Epithelial cell of proximal tubule (primary cell): ENCODE measurements around the gene CXXC1. TPM values are rescaled to one million over a fixed set of nuclear protein-coding genes. Genes with fewer than 3 reads are reported as not detected.
A peak's percentile ranks its signal among the peaks of the same experiment; 100 is the strongest.

Experiments used
- DNase-seq: peaks from one replicate; pipeline ENCODE4 v3.0.0-alpha.2; 2011; ENCODE audit warnings: low read depth
- H3K4me3 ChIP-seq: 2 replicates; pipeline ENCODE4 v1.5.1; 2011; ENCODE audit warnings: low read depth, mild to moderate bottlenecking, low read length
- CTCF ChIP-seq: conservative IDR thresholded peaks from 2 replicates; pipeline ENCODE4 v1.5.1; 2012; ENCODE audit warnings: low read depth, mild to moderate bottlenecking, low read length
- total RNA-seq: library from RNA; depleted of rRNA; stranded (reverse); fragments of >200 nt; gene quantifications from 2 replicates; pipeline ENCODE4 v1.2.3, GENCODE V29; 2015

CXXC1 gene
- 35.8 and 50.9 TPM in 2 replicates for total RNA-seq

DNA sequence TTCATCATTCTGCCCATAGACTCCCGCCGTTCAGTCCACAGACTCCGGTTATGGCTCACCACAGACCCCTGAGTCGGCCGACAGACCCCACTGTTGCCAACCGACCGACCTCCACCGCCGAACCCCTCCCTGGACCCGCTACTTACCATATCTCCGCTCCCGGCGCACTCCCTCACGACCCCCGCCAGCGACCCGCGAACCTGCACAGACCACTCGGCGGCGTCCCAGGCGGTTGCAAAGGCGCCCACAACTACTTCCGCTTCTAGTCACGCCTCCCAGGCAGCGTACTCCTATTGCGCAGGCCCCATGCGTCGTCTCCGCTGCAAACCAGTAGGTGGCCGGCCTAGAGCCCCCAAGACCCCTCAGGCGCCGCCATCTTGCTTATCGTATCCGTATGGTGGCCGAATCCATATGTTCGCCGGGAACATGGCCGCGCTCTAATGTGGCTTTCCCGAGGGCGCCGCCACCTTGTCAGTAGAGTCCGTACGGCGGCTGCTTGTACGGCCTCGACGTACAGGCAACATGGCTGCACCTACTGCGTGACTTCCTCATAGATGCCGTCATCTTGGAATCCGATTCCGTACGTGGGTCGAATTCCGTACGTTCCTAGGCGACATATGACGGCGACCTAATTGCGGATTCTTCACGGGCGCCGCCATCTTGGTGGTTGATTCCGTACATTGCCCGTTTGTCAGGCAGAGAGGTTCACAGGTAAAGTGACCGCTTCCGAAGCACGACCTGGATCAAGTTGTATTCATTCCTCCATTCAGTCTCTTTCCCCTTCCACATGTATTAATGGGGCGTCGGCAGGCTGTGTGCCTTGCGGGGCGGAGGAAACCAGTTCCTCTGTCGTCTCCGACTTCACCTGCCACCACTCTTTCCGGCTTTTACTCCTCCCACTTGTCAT is at the start of gene CXXC1:
Gene CXXC1, minus strand, starts transcription at position 252 of the 907 bp plus-strand sequence. Its CDS starts 103 bp downstream, at position 149.
- TF ChIP-seq CTCF, result peak; percentile 38

DNA sequence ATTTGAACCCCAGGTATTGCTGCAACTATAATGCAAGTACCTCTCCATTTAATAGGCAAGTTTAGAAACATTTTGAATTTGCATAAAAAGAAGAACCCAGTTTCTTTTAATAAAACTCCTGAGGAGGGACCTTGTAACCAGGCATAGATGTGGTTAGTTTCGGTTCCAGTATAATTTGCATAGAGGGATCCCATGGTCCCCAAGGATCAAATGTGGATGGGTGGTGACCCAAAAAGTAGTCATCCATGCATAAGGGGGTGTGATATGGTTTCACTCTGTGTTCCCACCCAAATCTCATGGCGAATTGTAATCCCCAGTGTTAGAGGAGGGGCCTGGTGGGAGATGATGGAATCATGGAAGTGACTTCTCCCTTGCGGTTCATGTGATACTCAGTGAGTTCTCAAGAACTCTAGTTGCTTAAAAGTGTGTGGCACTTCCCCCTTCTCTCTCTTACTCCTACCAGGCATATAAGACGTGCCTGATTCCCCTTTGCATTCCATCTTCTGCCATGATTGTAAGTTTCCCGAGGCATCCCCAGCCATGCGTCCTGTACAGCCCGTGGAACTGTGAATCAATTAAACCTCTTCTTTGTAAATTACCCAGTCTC is 47.2 kb upstream of the CXXC1 start:
- no peak for TF ChIP-seq CTCF
- DNase-seq, result no peak
- no peak overlapping the region for H3K4me3 ChIP-seq

More for the DNA sequence above, at the start of gene CXXC1:
- peak within 1 kb of the TSS; percentile 68 for H3K4me3 ChIP-seq
- peak; percentile 94 for DNase-seq

DNA sequence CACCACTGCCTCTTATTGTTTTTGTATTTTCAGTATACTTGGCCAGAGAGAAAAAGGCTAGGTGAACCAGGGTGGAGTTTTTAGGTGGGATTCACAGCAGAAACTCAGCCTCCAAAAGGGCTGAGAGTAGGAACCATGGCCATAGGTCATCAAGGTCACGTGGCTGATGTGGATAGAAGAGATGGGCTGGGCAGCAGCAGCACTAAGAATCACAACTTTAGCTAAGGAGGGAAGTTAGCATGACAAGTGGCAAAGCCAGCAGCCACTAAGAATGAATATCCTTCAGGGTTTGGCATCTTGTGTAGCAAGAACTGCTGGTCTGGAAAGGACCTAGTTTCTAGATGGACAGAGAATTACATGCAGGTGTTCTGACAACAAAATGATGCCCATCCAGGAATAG is 44.2 kb upstream of the CXXC1 start:
- no peak for DNase-seq
- no peak overlapping the region for H3K4me3 ChIP-seq
- TF ChIP-seq CTCF, result no peak

GRCh38 chr18:50330176-50330575 is 42.7 kb upstream of the CXXC1 start:
- H3K4me3 ChIP-seq, result no peak overlapping the region
- DNase-seq, result no peak
- no peak for TF ChIP-seq CTCF

DNA sequence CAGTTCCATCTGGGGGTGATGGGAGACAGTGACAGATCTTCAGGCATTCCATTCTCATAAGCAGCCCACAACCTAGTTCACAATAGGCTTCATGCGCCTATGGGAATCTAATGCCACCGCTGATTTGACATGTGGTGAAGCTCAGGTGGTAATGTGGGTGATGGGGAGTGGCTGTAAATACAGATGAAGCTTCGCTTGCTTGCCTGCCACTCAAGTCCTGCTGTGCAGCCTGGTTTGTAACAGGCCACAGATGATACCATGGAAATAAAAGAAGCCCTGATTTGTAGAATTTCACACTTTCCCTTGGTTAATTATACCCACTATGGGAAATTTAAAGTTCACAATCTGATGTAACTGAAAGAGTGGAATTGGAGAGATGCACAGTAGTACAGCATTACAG is 40.5 kb upstream of the CXXC1 start:
- no peak for TF ChIP-seq CTCF
- DNase-seq, result no peak
- no peak overlapping the region for H3K4me3 ChIP-seq

GRCh38 chr18:50320719-50321118 is 33.2 kb upstream of the CXXC1 start:
- DNase-seq, result no peak
- H3K4me3 ChIP-seq, result no peak overlapping the region

More at GRCh38 chr18:50320719-50321118, 33.2 kb upstream of the CXXC1 start:
- no peak for TF ChIP-seq CTCF
